ENCODE measurements around the gene ATP2B2.

Gene ATP2B2

DNA sequence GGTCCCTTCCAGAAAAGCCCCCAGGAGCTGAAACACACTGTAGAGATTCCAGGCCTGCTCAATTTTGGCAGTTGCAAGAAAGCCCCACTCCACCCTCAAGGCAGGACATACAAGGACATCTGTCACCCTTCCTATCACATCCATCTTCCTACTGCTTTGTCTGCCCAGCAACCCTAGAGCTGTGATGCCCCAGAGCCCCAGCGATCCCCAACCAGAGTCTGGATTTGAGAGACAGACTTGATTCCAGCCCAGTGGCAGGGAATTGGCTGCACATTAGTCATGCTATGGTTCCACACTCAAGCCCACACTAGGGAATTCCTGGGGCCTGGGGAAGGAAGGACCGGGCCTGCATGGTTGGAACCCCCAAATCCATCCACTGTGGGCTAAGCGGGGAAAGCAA is 56.8 kb downstream of the ATP2B2 start:
- DNase-seq (ENCODE audit: low spot score) = no peak

DNA sequence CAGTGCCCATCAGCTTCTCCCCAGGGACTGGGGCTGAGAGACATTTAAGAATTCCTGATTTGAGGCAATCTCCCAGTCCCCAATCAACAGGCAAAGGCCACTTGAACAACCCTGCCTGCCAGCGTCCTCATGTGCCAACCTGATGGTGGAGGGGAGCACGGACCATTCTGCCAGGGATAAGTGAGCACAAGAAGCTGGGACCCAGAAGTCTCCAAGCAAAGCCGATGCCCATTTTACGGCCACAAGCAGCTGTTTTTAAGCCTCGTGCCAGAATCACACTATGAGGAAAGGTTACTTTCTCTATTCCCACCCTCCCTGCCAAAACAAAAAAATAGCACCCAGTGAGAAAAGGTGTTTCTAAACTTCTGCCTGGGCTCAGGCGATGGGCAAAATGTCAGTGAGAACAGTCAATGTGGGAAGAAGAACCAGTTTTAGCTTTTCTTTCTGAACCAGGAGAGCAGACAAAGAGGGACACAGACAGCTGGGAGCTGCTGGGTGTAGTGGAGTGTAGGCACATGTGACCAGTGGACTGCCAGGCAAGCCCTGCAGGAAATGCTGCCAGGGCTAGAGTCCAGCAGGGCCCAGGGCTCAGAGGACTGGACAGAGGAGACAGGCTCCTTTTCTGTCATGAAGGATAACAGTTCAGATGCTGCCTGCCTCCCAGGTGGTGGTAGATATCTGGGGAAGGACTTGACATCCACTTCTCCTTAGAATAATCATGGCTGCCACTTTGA is 57.7 kb downstream of the ATP2B2 start:
- DNase-seq (ENCODE audit: low spot score) = no peak

DNA sequence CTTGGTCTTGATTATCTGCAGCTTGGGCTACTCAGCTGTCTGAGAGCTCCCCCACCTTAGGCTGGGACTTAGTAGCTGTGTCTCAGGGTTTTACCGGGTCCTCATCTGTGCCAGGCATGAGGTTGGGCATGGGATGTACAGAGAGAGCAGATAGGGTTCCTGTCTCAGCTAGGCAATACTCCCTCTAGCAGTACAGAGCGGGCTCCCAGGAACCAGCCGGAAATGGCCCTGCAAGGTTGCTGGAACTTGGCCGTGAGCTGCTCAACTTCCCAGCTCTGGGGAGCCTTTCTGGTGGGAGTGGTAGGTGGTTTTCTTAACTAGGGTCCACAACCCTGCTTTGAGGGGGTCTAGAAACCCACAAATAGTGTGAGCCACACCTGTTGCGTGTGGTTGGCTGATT is 58.3 kb downstream of the ATP2B2 start:
- DNase-seq (ENCODE audit: low spot score) = no peak

DNA sequence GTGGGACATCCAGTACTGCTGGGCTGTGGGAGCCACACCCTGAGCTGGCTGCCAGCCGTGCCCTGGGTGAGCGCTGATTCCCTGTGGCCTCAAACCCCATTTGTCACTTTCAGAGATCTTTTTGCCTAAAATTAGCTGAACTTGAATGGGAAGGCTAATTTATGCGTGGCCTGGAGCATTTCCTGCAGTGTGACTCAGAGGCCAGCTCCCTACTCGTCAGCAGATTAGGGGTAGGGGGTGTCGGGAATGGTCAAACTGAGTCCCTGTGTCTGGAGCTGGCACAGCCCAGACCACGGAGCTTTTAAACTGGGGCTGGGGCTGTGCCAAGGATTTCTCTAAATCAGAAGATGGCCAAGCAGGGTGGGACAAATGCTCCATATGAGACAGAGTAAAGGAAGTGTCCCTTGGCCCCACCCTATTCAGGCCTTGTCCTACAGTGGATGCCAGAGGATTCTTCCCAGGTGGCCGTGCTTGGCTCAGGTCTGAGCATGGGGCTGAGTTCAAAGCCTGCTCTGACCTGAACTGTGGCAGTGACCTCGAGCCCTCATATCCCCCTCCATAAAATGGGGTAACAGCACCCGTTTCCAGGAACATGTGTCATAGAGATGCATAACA is 59.7 kb downstream of the ATP2B2 start:
- DNase-seq (ENCODE audit: low spot score) = no peak

DNA sequence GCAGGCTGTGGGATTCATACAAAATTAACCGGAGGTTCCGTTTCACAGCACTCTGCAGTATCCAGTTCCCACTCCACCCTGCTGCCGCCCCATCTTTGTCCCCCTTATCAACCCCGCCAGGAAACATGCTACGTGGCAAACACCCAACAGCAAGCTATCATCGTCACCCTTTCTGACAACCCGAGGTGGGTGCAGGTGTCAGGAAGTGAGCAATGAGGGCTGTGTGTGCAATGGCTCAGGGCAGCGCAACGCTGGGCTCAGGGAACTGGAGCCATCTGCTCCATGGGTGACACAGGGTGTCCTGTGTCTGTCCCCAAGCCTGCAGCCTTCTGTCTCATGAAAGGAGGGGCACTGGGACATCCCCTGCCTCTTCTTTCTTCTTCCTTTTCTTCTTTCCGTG is 60.9 kb downstream of the ATP2B2 start:
- DNase-seq (ENCODE audit: low spot score) = no peak

DNA sequence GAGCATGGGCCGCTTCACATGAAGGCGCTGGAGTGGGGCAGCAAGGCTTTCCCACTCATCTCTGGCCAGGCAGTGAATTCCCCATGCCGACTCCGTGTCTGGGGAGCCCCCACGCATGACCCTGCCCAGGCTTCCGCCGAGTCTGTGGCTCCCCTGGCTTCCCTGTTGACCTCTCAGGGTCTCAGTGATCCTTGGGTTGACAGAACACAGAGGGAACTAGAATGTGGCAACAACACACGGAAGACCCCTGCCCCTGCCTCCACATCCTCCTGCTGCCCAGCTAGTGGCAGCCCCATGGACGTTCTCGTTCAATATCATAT is 61.3 kb downstream of the ATP2B2 start:
- no peak for DNase-seq (ENCODE audit: low spot score)

DNA sequence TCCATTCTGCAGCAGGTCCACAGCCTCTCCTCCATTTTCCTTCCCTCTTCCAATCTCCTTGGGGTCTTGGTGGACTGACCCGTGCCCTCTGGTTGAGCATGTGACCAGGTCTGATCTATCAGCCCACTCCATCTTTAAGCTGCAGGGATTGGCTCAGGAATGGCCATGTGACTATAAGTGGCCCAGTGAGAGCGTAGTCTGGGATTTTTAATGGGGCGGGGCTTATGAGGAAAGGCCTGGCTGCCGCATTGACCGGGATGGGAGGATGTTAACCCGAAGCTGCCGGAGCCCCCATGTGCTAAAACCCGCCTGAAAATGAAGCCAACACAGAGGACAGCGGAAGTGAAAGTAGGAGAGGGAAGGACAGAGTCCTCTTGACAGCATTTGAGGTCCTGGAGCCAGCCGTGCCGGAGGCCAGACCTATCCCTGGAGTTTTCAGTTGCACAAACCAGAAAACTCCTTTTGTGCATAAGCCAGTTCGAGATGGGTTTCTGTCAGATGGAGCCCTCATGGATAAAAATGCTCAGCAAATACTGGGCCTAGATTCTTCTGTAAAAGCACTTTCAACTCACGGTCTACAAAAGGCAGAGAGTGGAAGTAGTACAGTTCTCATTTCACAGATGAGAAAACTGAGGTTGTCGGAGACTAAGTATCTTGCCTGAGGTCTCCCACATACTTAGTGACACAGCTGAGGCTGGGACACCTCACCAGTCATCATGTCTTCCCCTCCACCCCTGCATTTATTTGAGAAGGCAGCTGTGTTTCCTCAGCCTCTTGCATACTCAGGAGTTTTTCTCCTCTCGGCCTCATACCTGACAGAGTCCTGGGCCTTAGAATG is 61.9 kb downstream of the ATP2B2 start:
- no peak for DNase-seq (ENCODE audit: low spot score)

DNA sequence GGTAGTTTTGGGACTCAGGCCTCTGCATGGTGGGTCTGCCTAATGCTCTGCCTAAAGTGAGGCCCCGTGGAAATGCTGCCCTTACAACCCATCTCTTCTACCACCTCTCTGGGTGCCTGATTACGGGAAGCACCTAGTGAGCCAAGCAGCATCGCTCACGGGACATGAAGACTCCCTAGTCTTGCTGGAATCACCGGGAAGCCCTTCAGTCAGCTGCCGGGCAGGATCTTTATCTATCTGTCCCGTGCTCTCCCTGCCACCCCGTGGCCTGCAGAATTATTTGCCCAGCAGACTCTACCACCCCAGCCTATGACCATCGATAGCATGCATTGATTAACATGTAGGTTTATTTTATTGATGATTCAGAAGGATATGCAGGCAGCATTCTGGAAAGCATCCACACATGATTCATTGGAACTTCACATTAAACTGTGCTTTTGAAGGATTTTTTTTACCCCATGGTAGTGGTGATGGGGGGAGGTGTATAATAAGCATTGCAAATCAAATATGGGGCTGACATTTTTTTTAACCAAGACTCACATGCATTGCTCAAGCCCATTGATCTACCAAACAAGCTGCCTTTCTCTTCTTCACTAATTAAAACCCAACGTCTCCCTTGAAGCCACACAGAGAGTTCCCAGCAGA is 63.1 kb downstream of the ATP2B2 start:
- no peak for DNase-seq (ENCODE audit: low spot score)

DNA sequence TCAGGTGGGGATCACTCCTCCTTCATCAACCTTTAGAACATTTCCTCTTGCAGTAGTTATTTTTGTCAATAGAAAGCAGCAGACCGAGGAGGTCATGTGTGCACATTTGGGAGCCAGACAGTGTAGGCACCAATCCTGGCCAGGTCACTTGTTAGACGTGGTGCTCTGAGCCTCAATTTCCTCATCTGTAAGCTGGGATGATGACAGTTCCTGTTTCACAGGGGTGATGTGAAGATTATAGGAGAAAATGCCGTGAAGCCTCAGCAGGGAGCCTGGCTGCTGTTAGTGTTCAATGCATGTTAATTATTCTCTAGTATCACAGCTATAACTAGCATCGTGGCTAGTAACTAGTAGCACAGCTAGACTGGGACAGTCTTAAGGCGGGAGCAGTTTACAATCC is 64.7 kb downstream of the ATP2B2 start:
- no peak for DNase-seq (ENCODE audit: low spot score)

DNA sequence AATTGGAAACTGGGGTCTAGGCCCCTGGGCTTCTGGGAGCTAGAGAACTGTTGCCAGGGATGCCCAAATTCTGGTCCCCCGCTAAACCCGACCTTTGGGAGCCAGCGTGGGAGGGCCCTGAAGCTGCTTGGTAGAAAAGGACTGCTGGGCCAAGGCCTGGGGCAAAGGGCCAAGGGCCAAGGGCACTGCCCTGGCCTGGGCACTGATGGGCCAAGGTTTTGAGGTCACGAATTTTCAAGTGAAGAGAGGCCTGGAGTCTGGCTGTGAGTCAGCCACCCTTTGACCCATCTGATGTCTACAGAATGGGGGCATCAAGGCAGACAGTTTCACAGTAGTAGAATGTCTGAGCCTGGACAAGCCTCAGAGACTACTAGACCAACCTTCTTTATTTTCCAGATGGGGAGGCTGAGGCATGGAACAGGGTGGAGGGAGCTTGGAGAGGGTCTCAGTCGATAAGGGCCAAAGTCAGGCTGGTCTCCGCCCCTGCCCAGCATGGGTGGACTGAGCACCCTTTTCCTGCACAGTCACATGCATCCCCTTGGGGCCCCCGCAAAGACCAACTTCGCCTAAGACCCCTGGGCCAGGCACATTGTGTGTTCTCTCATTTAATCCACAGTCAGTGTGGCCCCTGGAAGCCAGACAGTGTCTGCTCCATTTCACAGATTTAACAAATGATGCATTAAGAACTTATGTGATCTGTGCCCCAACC is 66.3 kb downstream of the ATP2B2 start:
- no peak for DNase-seq (ENCODE audit: low spot score)

DNA sequence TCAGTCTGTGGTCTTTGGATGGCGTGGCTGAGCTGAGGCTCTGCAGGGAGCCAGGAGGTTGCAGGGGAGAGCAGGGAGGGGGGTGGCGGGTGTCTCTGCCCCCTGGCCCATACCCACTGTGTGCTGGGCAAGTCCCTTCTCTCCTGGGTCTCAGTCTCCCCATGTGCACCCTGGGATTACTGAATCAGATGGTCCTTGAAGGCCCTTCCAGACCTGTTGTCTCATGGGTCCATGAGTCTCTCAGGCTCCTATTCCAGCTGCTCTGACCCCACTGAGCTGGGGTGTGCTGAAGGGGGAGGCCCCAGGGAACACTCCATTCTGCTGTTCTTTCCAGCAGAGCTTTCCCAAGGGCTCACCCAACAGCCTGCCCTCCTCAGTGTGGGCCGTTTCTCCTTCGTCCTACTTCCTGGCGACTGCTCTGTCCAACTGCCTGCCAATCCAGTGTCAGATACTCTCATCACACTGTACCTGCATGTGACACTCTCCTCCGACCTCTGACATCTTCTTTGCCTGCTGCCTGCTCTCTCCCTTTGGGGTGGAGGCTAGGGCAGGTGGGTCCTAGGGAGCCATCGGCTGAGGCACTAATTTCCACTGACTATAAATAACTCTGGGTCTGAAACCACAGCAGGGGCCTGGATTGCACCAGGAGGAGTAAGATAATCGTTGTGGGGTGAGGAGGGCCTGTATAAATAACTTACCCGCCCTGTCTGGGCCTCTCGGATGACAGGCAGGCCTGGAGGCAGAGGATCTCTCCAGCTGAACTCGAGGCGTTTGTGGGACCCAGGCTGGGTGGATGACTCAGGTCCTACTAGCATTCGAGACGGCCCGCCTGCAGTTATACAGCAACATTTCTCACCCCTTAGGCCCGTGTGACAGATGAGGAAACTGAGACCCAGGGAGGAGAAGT is 67.1 kb downstream of the ATP2B2 start:
- DNase-seq (ENCODE audit: low spot score) = no peak

DNA sequence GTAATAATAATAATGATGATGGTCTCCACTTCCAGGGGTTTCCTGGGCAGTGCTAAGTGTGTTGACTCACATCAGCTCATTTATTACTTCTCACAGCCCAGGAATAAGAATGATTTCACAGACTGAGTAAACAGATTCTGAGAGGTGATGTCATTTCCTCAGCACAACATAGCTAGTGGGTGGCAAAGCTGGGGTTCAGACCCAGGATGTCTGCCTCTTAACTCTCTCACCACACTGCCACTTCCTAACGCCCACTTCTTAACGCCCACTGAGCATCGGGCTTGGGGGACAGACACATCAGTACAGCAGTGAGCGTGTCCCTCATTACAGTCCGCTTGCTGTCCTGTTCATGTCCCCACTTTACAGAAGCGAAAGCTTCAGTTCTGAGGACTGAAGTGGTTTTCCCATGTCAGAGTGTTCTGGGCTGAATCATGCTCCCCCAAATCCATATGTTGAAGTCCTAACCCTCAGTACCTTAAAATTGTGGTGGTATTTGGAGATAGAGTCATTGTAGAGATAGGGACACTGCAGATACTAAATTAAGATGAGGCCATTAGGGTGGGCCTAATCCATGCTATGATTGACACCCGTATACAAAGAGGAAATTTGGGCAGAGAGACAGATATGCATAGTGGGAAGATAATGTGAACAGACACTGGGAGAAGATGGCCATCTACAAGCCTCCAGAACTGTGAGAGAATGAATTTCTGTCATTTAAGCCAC is 68.0 kb downstream of the ATP2B2 start:
- no peak for DNase-seq (ENCODE audit: low spot score)

DNA sequence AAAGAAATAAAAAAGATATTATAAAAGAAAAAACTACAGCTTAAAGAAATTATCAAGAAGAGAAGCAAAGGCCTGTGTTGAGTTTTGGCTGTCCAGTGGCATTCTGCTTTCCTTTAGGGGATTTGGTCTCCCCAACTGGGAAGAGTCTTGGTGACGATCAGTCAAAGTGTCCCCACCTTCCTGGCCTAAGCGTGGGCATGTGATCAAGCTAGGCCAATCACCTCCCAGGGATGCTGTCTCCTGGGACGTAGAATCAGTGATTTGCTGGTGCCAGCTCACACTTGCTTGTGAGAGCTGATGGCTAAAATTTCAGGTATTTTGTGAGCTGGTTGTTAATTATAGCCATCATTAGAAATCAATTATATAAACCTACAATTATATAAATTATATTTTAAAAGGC is 69.5 kb downstream of the ATP2B2 start:
- DNase-seq (ENCODE audit: low spot score) = no peak

DNA sequence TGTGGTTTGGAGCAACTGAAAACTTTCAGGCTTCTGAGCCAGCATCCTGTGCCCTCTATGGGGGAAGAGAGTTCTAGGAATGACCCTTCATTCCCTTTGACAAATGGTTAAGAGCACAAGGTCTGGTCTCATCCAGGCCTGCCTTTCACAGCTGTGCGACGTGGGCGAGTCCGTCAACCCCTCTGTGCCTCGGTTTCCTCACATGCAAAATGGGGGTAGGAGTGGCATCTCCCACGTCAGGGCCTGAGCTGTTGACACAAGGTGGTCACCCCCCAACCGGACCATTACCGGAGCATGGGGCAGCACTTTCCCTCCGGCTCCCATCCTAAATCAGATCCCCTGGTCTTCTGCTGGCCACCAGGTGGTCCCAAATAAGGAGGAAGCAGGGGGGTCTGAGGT is 70.4 kb downstream of the ATP2B2 start:
- DNase-seq (ENCODE audit: low spot score) = no peak

DNA sequence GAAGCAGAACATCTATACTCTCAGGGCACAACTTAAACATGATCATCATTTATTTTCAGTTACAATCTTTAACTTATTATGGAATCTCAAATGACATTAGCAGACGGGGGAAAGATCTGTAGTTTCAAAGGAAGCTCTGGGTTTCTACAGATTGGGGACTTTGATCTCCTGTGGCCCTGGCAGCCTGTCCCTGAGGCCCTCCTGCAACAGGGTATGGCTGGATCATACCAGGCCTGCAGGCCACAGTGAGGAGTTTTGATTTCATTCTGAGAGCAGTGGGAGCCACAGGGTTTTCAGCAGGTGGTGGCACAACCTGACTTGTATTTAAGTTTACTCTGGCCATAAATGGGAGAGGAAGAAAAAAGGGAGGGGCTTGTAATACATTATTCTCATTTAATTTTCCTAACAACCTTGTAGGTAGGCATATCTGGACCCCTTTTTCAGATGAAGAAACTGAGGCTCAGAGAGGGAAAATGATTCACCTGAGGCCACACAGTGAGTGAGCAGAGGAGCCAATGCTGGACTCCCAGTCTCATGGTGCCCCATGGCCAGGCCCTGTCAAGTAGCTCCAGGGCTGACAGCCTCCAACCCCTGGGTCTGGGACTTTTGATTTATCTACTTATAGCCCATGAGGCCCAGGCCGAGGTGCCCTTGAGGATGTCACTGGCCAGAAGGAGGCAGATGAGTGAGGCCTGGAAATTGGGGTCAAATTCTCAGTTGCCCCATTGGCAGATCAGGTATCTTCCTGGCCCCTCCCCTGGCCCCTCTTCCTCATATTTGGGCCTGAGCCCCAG is 71.0 kb downstream of the ATP2B2 start:
- no peak for DNase-seq (ENCODE audit: low spot score)

DNA sequence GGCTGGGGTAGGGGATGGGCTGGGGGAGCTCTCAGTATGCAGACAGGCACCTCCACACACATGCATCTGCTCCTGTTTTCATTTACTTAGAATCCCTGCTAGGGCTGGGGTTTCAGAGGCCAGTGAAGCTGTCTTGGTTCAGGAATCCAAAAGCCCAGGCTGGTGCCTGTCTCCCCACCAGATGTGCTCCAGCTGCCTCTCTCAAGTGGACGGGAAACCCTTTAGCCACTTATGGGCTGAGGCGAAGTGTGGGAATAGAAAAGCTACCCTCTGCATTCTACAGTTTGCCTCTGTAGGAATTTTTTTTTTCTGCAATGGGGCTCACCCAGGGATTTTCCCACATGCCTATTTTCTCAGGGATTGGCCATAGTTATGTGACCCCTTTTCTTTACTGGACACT is 72.5 kb downstream of the ATP2B2 start:
- DNase-seq (ENCODE audit: low spot score) = no peak

DNA sequence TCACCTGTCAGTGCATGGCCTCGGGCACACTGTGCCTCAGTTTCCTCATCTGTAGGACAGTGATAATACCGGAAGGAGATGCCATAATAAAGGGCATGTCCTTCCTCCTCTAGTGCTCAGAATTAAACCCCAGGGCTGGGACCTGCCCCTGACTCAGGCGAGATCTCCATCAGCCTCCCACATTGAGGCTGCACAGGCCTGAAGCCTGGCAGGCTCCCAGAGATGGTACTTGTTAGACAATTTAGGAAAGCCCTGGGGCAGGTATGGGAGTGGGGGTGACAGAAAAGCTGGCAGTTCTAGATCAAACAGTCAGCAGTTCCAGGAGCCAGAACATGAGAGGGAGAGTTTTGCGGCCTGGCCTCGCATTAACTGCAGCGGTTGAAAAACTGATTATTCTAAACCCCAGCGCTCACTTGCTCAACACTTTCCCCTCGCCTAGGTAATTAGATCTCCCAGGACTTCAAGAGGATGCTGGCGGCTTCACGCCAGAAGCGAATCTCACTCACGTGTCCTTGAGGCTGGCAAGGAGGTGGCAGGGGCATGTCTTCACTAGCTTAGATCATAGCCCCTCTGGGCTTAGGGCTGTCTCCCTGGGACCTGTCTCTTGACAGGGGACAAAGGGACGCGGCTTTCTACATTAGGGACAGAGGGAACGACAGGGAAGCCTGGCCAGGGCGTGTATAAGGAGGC is 73.1 kb downstream of the ATP2B2 start:
- no peak for DNase-seq (ENCODE audit: low spot score)

DNA sequence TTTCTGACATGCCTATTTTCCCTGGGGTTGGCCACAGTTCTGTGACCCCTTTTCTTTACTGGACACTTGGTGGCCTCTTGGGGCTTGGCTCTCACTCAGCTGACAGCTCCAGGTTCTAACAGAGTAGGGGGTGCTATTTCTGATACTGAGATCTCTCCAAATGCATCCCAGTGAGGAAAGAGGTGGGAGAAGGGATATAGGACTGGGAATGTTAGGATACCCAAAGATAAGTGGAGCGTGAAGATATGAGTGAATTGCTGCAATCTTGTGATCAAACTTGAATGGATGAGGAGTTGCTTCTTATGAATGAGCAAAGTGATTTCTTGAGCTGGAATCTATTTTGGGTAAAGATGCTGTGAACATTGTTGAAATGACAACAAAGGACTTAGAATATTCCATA is 74.6 kb downstream of the ATP2B2 start:
- DNase-seq (ENCODE audit: low spot score) = no peak
